ENCODE measurements around the gene PERM1. TPM values are rescaled to one million over a fixed set of nuclear protein-coding genes. Genes with fewer than 3 reads are reported as not detected.

Gene PERM1
- total and polyA plus RNA-seq, 4 donors: under 0.01 to 0.06 TPM; not detected in 2

GRCh38 chr1:966704-967300, 15.1 kb downstream of the PERM1 start:
- WGBS: under 1% methylated on average over 60 of the region's 60 CpGs
- no peak for DNase-seq (ENCODE audit: low spot score)
- Histone ChIP-seq H3K4me1 (ENCODE audit: control insufficient read depth in 4 of 4, insufficient read depth in 4 of 4, low read length in 3 of 4) (peaks cover 3 to 12% (median 9%) of the 10 kb centered on the region in 4 donors), H3K27ac (ENCODE audit: low read depth in 1 of 2, low read length in 2 of 2) (peak overlapping the region; percentile 28 to 66), H3K9ac (ENCODE audit: low read depth in 1 of 2, low read length in 2 of 2) (peak overlapping the region in 1 of 2 donors; percentile 41), H3K27me3 (ENCODE audit: control insufficient read depth in 4 of 4, insufficient read depth in 4 of 4, low read length in 3 of 4) (peaks cover 0 to 12% (median 1%) of the 10 kb centered on the region in 4 donors), H3K36me3 (ENCODE audit: control insufficient read depth in 4 of 4, insufficient read depth in 3 of 4, low read depth in 1 of 4, low read length in 3 of 4) (peaks cover 0 to 6% (median 0%) of the 10 kb centered on the region in 4 donors), H3K4me3 (ENCODE audit: low read depth in 1 of 3, low read length in 3 of 3) (peak overlapping the region; percentile 11 to 70 (median 68)), H3K9me3 (ENCODE audit: control insufficient read depth in 4 of 4, low read length in 3 of 4) (no peaks in the 10 kb centered on the region)
- TF ChIP-seq TAF1 (conservative IDR thresholded peaks at IDR 0.05) (no peak), JUND (IDR thresholded peaks at IDR 0.05) (no peak), ATF3 (IDR thresholded peaks at IDR 0.05) (no peak), YY1 (IDR thresholded peaks at IDR 0.05) (no peak), CTCF (IDR thresholded peaks at IDR 0.05; ENCODE audit: low read depth, low read length, missing input control) (no peak)

GRCh38 chr1:966135-966703, 15.7 kb downstream of the PERM1 start, which contains the start of gene PLEKHN1:
Gene PLEKHN1, plus strand, starts transcription at chr1:966482. Its CDS starts 50 bp downstream, at chr1:966532.
- WGBS: 14% methylated on average over 31 of the region's 31 CpGs
- Histone ChIP-seq H3K27ac (ENCODE audit: low read depth in 1 of 2, low read length in 2 of 2) (peak within 1 kb of the TSS; percentile 28 to 66), H3K27me3 (ENCODE audit: control insufficient read depth in 4 of 4, insufficient read depth in 4 of 4, low read length in 3 of 4) (peaks cover 0 to 7% (median 1%) of the 10 kb centered on the region in 4 donors), H3K36me3 (ENCODE audit: control insufficient read depth in 4 of 4, insufficient read depth in 3 of 4, low read depth in 1 of 4, low read length in 3 of 4) (peaks cover 0 to 6% (median 0%) of the 10 kb centered on the region in 4 donors), H3K9ac (ENCODE audit: low read depth in 1 of 2, low read length in 2 of 2) (peak within 1 kb of the TSS in 1 of 2 donors; percentile 41), H3K4me3 (ENCODE audit: low read depth in 1 of 3, low read length in 3 of 3) (peak within 1 kb of the TSS; percentile 11 to 70 (median 68)), H3K9me3 (ENCODE audit: control insufficient read depth in 4 of 4, low read length in 3 of 4) (no peaks in the 10 kb centered on the region), H3K4me1 (ENCODE audit: control insufficient read depth in 4 of 4, insufficient read depth in 4 of 4, low read length in 3 of 4) (peaks cover 3 to 18% (median 12%) of the 10 kb centered on the region in 4 donors)
- no peak for DNase-seq (ENCODE audit: low spot score)
- TF ChIP-seq HNF4A (conservative IDR thresholded peaks at IDR 0.05): no peak
- no peak for TF ChIP-seq JUND (IDR thresholded peaks at IDR 0.05)
- no peak for TF ChIP-seq CTCF (IDR thresholded peaks at IDR 0.05; ENCODE audit: low read depth, low read length, missing input control)
- no peak for TF ChIP-seq RAD21 (IDR thresholded peaks at IDR 0.05)
- no peak for TF ChIP-seq RXRA (IDR thresholded peaks at IDR 0.05)
- TF ChIP-seq SP1 (IDR thresholded peaks at IDR 0.05): no peak
- TF ChIP-seq, protein P1, sequence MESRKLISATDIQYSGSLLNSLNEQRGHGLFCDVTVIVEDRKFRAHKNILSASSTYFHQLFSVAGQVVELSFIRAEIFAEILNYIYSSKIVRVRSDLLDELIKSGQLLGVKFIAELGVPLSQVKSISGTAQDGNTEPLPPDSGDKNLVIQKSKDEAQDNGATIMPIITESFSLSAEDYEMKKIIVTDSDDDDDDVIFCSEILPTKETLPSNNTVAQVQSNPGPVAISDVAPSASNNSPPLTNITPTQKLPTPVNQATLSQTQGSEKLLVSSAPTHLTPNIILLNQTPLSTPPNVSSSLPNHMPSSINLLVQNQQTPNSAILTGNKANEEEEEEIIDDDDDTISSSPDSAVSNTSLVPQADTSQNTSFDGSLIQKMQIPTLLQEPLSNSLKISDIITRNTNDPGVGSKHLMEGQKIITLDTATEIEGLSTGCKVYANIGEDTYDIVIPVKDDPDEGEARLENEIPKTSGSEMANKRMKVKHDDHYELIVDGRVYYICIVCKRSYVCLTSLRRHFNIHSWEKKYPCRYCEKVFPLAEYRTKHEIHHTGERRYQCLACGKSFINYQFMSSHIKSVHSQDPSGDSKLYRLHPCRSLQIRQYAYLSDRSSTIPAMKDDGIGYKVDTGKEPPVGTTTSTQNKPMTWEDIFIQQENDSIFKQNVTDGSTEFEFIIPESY (IDR thresholded peaks at IDR 0.05): no peak
- TF ChIP-seq GABPA (IDR thresholded peaks at IDR 0.05 in 1 of 2, conservative IDR thresholded peaks at IDR 0.05 in 1 of 2): no peak
- no peak for TF ChIP-seq MAX (IDR thresholded peaks at IDR 0.05)
- no peak for TF ChIP-seq ATF3 (IDR thresholded peaks at IDR 0.05)
- TF ChIP-seq TAF1 (conservative IDR thresholded peaks at IDR 0.05): no peak

All from liver (tissue), 9 donors.